GM12878 (cell line): ENCODE measurements around the gene GPC6. TPM values are rescaled to one million over a fixed set of nuclear protein-coding genes. Genes with fewer than 3 reads are reported as not detected.

Source experiments
- ATF7 ChIP-seq: fragments of 450-650 bp; IDR thresholded peaks from 2 replicates; pipeline ENCODE4 v1.6.1; 2016; ENCODE audit warnings: low read depth, mild to moderate bottlenecking
- BHLHE40 ChIP-seq, 2 experiments: fragments of 450-650 bp in 1 of 2; IDR thresholded peaks; 2 replicates each; pipeline ENCODE4 v1.6.1; 2011 to 2017; ENCODE audit warnings: low read depth in 2 of 2, borderline replicate concordance in 1 of 2, improper control_type of control experiment in 1 of 2, low read length in 1 of 2, mild to moderate bottlenecking in 1 of 2
- CBFB ChIP-seq: IDR thresholded peaks from 2 replicates; pipeline ENCODE4 v1.6.1; 2016; ENCODE audit warnings: antibody characterized with exemption, low read depth
- CHD2 ChIP-seq: IDR thresholded peaks from 2 replicates; pipeline ENCODE4 v1.6.1; 2011; ENCODE audit warnings: low read depth, low read length, improper control_type of control experiment, borderline replicate concordance
- DPF2 ChIP-seq: fragments of 450-650 bp; IDR thresholded peaks from 2 replicates; pipeline ENCODE4 v1.6.1; 2017; ENCODE audit warnings: mild to moderate bottlenecking
- EED ChIP-seq: sonication (generic); IDR thresholded peaks from 2 replicates; pipeline ENCODE4 v1.6.1; 2016; ENCODE audit warnings: antibody characterized with exemption, low read depth
- ESRRA ChIP-seq: IDR thresholded peaks from 2 replicates; pipeline ENCODE4 v1.6.1; 2012; ENCODE audit warnings: mild to moderate bottlenecking, low read length, improper control_type of control experiment
- GATAD2B ChIP-seq: fragments of 450-650 bp; conservative IDR thresholded peaks from 2 replicates; pipeline ENCODE4 v1.6.1; 2017; ENCODE audit warnings: low read depth, mild to moderate bottlenecking, moderate library complexity
- HDAC6 ChIP-seq: fragments of 200-600 bp; sonication (generic); IDR thresholded peaks from one replicate; pipeline ENCODE4 v1.8.0; 2017; ENCODE audit warnings: antibody characterized with exemption; ENCODE audit not compliant: unreplicated experiment
- IKZF1 ChIP-seq: fragments of 450-650 bp; conservative IDR thresholded peaks from 2 replicates; pipeline ENCODE4 v1.6.1; 2017; ENCODE audit warnings: antibody characterized with exemption, mild to moderate bottlenecking
- IKZF2 ChIP-seq, 2 experiments: fragments of 450-650 bp; IDR thresholded peaks; 2 replicates each; pipeline ENCODE4 v1.6.1; 2017; ENCODE audit warnings: mild to moderate bottlenecking in 2 of 2, moderate library complexity in 2 of 2
- JUND ChIP-seq: IDR thresholded peaks from 2 replicates; pipeline ENCODE4 v1.6.1; 2012; ENCODE audit warnings: low read depth, mild to moderate bottlenecking, low read length, improper control_type of control experiment, moderate library complexity
- MEF2A ChIP-seq: IDR thresholded peaks from 2 replicates; pipeline ENCODE4 v1.6.1; 2011; ENCODE audit warnings: low read depth, mild to moderate bottlenecking, low read length, moderate library complexity; ENCODE audit not compliant: insufficient read depth
- MTA2 ChIP-seq: fragments of 450-650 bp; IDR thresholded peaks from 2 replicates; pipeline ENCODE4 v1.6.1; 2016; ENCODE audit warnings: low read depth, mild to moderate bottlenecking, moderate library complexity
- NFIC ChIP-seq: IDR thresholded peaks from 2 replicates; pipeline ENCODE4 v1.6.1; 2012; ENCODE audit warnings: low read depth, mild to moderate bottlenecking, inconsistent platforms, low read length, moderate library complexity
- RBBP5 ChIP-seq: fragments of 200-600 bp; sonication (generic); conservative IDR thresholded peaks from 2 replicates; pipeline ENCODE4 v1.6.1; 2016
- RELA ChIP-seq: fragments of 450-650 bp; IDR thresholded peaks from 2 replicates; pipeline ENCODE4 v1.8.0; 2014; ENCODE audit warnings: borderline replicate concordance; ENCODE audit not compliant: partially characterized antibody
- SPI1 ChIP-seq: IDR thresholded peaks from 2 replicates; pipeline ENCODE4 v1.6.1; 2011; ENCODE audit warnings: low read depth, mild to moderate bottlenecking, low read length, moderate library complexity, borderline replicate concordance; ENCODE audit not compliant: insufficient read depth
- SRF ChIP-seq, 2 experiments: IDR thresholded peaks; 2 replicates each; pipeline ENCODE4 v1.6.1; 2011; ENCODE audit warnings: low read depth in 2 of 2, low read length in 2 of 2, mild to moderate bottlenecking in 1 of 2, moderate library complexity in 1 of 2
- TAF1 ChIP-seq: IDR thresholded peaks from 2 replicates; pipeline ENCODE4 v1.6.1; 2011; ENCODE audit warnings: mild to moderate bottlenecking, low read depth, low read length, borderline replicate concordance
- TARDBP ChIP-seq: IDR thresholded peaks from 2 replicates; pipeline ENCODE4 v1.6.1; 2016; ENCODE audit warnings: borderline replicate concordance
- TCF12 ChIP-seq: IDR thresholded peaks from 2 replicates; pipeline ENCODE4 v1.6.1; 2011; ENCODE audit warnings: low read depth, mild to moderate bottlenecking, low read length
- ZNF207 ChIP-seq: fragments of 450-650 bp; IDR thresholded peaks from 2 replicates; pipeline ENCODE4 v1.6.1; 2014; ENCODE audit warnings: antibody characterized with exemption, mild to moderate bottlenecking, borderline replicate concordance
- ZNF217 ChIP-seq: fragments of 450-650 bp; IDR thresholded peaks from 2 replicates; pipeline ENCODE4 v1.6.1; 2017; ENCODE audit warnings: antibody characterized with exemption, mild to moderate bottlenecking
- polyA plus RNA-seq, 11 experiments: library from polyadenylated mRNA; depleted of rRNA in 4 of 11; unstranded in 6 of 11; stranded (reverse) in 5 of 11; fragments of >200 nt; fragmentation: Nextera tagmentation in 4 of 11; fragmentation: Illumina TruSeq in 1 of 11; extraction: Ambion mirVana in 4 of 11; extraction: Trizol in 1 of 11; gene quantifications; 1 replicate in 1 of 11; 2 replicates in 10 of 11; pipeline versions ENCODE4 v1.2.1 to v1.2.3, GENCODE V29; 2011 to 2016; ENCODE audit warnings: inconsistent platforms in 2 of 11, missing spikeins in 2 of 11, low read depth in 1 of 11
- total RNA-seq, 4 experiments: library from RNA; depleted of rRNA in 3 of 4; stranded (reverse); fragments of >200 nt in 3 of 4; fragmentation: Illumina TruSeq in 1 of 4; extraction: Trizol in 1 of 4; gene quantifications; 2 replicates each; pipeline versions ENCODE4 v1.2.1 to v1.2.3, GENCODE V29; 2013 to 2021
- TF ChIP-seq, protein P1 (sequence below): IDR thresholded peaks from 2 replicates; pipeline ENCODE4 v1.6.1; 2012; ENCODE audit warnings: mild to moderate bottlenecking, low read depth, low read length
- TF ChIP-seq, protein P2 (sequence below): fragments of 450-650 bp; IDR thresholded peaks from 2 replicates; pipeline ENCODE4 v1.6.1; 2018; ENCODE audit warnings: borderline replicate concordance, mild to moderate bottlenecking; ENCODE audit not compliant: partially characterized antibody
- TF ChIP-seq, protein P3 (sequence below): fragments of 450-650 bp; IDR thresholded peaks from 2 replicates; pipeline ENCODE4 v1.6.1; 2017; ENCODE audit warnings: low read depth, mild to moderate bottlenecking, moderate library complexity

The GPC6 gene
- total and polyA plus RNA-seq, 10 of the 15 experiments (the other 5 are each of a cell fraction or from before 2014, with no cell fraction given) = 0.03 to 0.04 (median 0.03) TPM; not detected in 7

- TF ChIP-seq DPF2 (no peak), TARDBP (no peak), CBFB (no peak), NFIC (peak; percentile 83), ATF7 (no peak), RBBP5 (no peak), BHLHE40 (IDR thresholded peaks at IDR 0.05; ENCODE audit: borderline replicate concordance in 1 of 2, low read depth in 2 of 2, low read length in 1 of 2) (peak in 1 of 2 experiments; percentile 54; a peak in 1 of 4 replicates), EED (peak; percentile 64; the same call in 1 of the 2 replicates), CHD2 (no peak), MEF2A (peak; percentile 93), TCF12 (no peak), IKZF2 (IDR thresholded peaks at IDR 0.05) (peak in 1 of 2 experiments; percentile 16; a peak in 1 of 4 replicates), HDAC6 (no peak), MTA2 (no peak), SRF (IDR thresholded peaks at IDR 0.05; ENCODE audit: low read depth in 2 of 2, low read length in 2 of 2) (no peak), ZNF207 (no peak), ESRRA (no peak), SPI1 (peak; percentile 54), JUND (no peak), GATAD2B (no peak), TAF1 (no peak), ZNF217 (no peak), RELA (no peak), IKZF1 (no peak)
- TF ChIP-seq, protein P1, sequence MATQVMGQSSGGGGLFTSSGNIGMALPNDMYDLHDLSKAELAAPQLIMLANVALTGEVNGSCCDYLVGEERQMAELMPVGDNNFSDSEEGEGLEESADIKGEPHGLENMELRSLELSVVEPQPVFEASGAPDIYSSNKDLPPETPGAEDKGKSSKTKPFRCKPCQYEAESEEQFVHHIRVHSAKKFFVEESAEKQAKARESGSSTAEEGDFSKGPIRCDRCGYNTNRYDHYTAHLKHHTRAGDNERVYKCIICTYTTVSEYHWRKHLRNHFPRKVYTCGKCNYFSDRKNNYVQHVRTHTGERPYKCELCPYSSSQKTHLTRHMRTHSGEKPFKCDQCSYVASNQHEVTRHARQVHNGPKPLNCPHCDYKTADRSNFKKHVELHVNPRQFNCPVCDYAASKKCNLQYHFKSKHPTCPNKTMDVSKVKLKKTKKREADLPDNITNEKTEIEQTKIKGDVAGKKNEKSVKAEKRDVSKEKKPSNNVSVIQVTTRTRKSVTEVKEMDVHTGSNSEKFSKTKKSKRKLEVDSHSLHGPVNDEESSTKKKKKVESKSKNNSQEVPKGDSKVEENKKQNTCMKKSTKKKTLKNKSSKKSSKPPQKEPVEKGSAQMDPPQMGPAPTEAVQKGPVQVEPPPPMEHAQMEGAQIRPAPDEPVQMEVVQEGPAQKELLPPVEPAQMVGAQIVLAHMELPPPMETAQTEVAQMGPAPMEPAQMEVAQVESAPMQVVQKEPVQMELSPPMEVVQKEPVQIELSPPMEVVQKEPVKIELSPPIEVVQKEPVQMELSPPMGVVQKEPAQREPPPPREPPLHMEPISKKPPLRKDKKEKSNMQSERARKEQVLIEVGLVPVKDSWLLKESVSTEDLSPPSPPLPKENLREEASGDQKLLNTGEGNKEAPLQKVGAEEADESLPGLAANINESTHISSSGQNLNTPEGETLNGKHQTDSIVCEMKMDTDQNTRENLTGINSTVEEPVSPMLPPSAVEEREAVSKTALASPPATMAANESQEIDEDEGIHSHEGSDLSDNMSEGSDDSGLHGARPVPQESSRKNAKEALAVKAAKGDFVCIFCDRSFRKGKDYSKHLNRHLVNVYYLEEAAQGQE = no peak
- TF ChIP-seq, protein P2, sequence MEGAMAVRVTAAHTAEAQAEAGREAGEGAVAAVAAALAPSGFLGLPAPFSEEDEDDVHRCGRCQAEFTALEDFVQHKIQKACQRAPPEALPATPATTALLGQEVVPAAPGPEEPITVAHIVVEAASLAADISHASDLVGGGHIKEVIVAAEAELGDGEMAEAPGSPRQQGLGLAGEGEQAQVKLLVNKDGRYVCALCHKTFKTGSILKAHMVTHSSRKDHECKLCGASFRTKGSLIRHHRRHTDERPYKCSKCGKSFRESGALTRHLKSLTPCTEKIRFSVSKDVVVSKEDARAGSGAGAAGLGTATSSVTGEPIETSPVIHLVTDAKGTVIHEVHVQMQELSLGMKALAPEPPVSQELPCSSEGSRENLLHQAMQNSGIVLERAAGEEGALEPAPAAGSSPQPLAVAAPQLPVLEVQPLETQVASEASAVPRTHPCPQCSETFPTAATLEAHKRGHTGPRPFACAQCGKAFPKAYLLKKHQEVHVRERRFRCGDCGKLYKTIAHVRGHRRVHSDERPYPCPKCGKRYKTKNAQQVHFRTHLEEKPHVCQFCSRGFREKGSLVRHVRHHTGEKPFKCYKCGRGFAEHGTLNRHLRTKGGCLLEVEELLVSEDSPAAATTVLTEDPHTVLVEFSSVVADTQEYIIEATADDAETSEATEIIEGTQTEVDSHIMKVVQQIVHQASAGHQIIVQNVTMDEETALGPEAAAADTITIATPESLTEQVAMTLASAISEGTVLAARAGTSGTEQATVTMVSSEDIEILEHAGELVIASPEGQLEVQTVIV = no peak
- TF ChIP-seq, protein P3, sequence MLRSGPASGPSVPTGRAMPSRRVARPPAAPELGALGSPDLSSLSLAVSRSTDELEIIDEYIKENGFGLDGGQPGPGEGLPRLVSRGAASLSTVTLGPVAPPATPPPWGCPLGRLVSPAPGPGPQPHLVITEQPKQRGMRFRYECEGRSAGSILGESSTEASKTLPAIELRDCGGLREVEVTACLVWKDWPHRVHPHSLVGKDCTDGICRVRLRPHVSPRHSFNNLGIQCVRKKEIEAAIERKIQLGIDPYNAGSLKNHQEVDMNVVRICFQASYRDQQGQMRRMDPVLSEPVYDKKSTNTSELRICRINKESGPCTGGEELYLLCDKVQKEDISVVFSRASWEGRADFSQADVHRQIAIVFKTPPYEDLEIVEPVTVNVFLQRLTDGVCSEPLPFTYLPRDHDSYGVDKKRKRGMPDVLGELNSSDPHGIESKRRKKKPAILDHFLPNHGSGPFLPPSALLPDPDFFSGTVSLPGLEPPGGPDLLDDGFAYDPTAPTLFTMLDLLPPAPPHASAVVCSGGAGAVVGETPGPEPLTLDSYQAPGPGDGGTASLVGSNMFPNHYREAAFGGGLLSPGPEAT = no peak
Measured at GRCh38 chr13:94327318-94327717, 1100.7 kb downstream of the GPC6 start (continued).
